Left lung (tissue), 10 donors: ENCODE results near the gene TMEM43. TPM values are rescaled to one million over a fixed set of nuclear protein-coding genes. Genes with fewer than 3 reads are reported as not detected.

ENCODE experiments used
- ATAC-seq: fragments of 200-7000 bp; cut with Tn5 transposase; one replicate; pipeline ENCODE4 v1.9.1; 2020; ENCODE audit warnings: moderate library complexity
- DNase-seq, 4 donors: peaks; one replicate each; pipeline ENCODE4 v3.0.0-alpha.2; 2013 to 2020
- H3K27ac ChIP-seq, 2 donors: fragments of 200-600 bp; sonication (generic) in 1 of 2; one replicate each; pipeline versions ENCODE4 v1.5.0 to v1.8.0; 2020 to 2021
- H3K27me3 ChIP-seq, 2 donors: fragments of 200-600 bp; sonication (generic) in 1 of 2; one replicate each; pipeline versions ENCODE4 v1.5.0 to v1.8.0; 2020 to 2021
- H3K36me3 ChIP-seq, 2 donors: fragments of 200-600 bp; sonication (generic) in 1 of 2; one replicate each; pipeline versions ENCODE4 v1.5.0 to v1.8.0; 2020 to 2021
- H3K4me1 ChIP-seq, 2 donors: fragments of 200-600 bp; one replicate each; pipeline ENCODE4 v1.8.0; 2021
- H3K4me3 ChIP-seq, 2 donors: fragments of 200-600 bp; sonication (generic) in 1 of 2; one replicate each; pipeline versions ENCODE4 v1.5.0 to v1.8.0; 2020 to 2021; ENCODE audit warnings: mild to moderate bottlenecking in 1 of 2
- H3K9me3 ChIP-seq, 2 donors: fragments of 200-600 bp; sonication (generic) in 1 of 2; one replicate each; pipeline versions ENCODE4 v1.5.0 to v1.8.0; 2020 to 2021
- CTCF ChIP-seq, 2 donors: fragments of 200-600 bp; sonication (generic) in 1 of 2; IDR thresholded peaks; one replicate each; pipeline versions ENCODE4 v1.5.0 to v1.8.0; 2021; ENCODE audit warnings: antibody characterized with exemption in 2 of 2
- intact Hi-C, 2 donors: fragments of 100-400 bp; cut with DNase I; formaldehyde crosslinking; loops; one replicate each; pipeline versions ENCODE4 v1.11.2 to v1.14.2; 2022
- polyA plus RNA-seq, 6 donors: library from polyadenylated mRNA; unstranded; fragments of 120-200 nt; gene quantifications; one replicate each; pipeline ENCODE4 v1.2.1, GENCODE V29; 2013; ENCODE audit not compliant: insufficient read length in 6 of 6
- total RNA-seq, 2 donors: library from RNA; stranded (reverse); fragmentation: NEBNext Ultra II Directional; extraction: Animal tissue kit (Norgen Biotek cat#: 25700); gene quantifications; one replicate each; pipeline ENCODE4 v1.2.1, GENCODE V29; 2021
- donor health status: DM: no; HTN: yes; CAD: no.
- donor health status: DM: no; HTN: no; CAD: no.

TMEM43 gene
- total and polyA plus RNA-seq, 8 donors: 62.2 to 104 (median 64.3) TPM

- TF ChIP-seq CTCF (IDR thresholded peaks at IDR 0.05): no peak
- intact Hi-C loops: no loop called here
- Histone ChIP-seq H3K36me3 (peaks cover 0 to 100% of the 10 kb centered on the region in 2 donors), H3K27me3 (no peaks in the 10 kb centered on the region), H3K4me1 (no peaks in the 10 kb centered on the region), H3K9me3 (peaks cover 0 to 15% of the 10 kb centered on the region in 2 donors), H3K4me3 (no peak overlapping the region), H3K27ac (no peak overlapping the region)
- no peak for ATAC-seq
- DNase-seq: no peak
Measured at GRCh38 chr3:14161282-14161681, 36.4 kb downstream of the TMEM43 start.

- Histone ChIP-seq H3K9me3 (peaks cover 0 to 15% of the 10 kb centered on the region in 2 donors), H3K4me1 (no peaks in the 10 kb centered on the region), H3K36me3 (peaks cover 0 to 100% of the 10 kb centered on the region in 2 donors), H3K27me3 (no peaks in the 10 kb centered on the region), H3K4me3 (no peak overlapping the region), H3K27ac (no peak overlapping the region)
- ATAC-seq (no peak), DNase-seq (no peak)
- intact Hi-C loops: no loop called here
- no peak for TF ChIP-seq CTCF (IDR thresholded peaks at IDR 0.05)
Measured at GRCh38 chr3:14162178-14162577, 37.3 kb downstream of the TMEM43 start.

- peaks cover 0 to 100% of the 10 kb centered on the region in 2 donors for H3K36me3 ChIP-seq
- H3K27me3 ChIP-seq: no peaks in the 10 kb centered on the region
- intact Hi-C loops: no loop called here
- ATAC-seq: no peak
- no peaks in the 10 kb centered on the region for H3K4me1 ChIP-seq
- no peak overlapping the region for H3K27ac ChIP-seq
- DNase-seq: no peak
- TF ChIP-seq CTCF (IDR thresholded peaks at IDR 0.05): no peak
- no peak overlapping the region for H3K4me3 ChIP-seq
- peaks cover 0 to 2% of the 10 kb centered on the region in 2 donors for H3K9me3 ChIP-seq
Measured at GRCh38 chr3:14166877-14167603, 42.2 kb downstream of the TMEM43 start.

- Histone ChIP-seq H3K4me1 (no peaks in the 10 kb centered on the region), H3K4me3 (no peak overlapping the region), H3K27me3 (no peaks in the 10 kb centered on the region), H3K27ac (no peak overlapping the region), H3K36me3 (peaks cover 0 to 84% of the 10 kb centered on the region in 2 donors), H3K9me3 (no peaks in the 10 kb centered on the region)
- intact Hi-C loops: no loop called here
- no peak for ATAC-seq
- no peak for DNase-seq
- TF ChIP-seq CTCF (IDR thresholded peaks at IDR 0.05): no peak
Measured at GRCh38 chr3:14169435-14169834, 44.6 kb downstream of the TMEM43 start.

- Histone ChIP-seq H3K36me3 (peaks cover 0 to 79% of the 10 kb centered on the region in 2 donors), H3K27ac (no peak overlapping the region), H3K27me3 (no peaks in the 10 kb centered on the region), H3K4me1 (no peaks in the 10 kb centered on the region), H3K9me3 (no peaks in the 10 kb centered on the region), H3K4me3 (no peak overlapping the region)
- no peak for TF ChIP-seq CTCF (IDR thresholded peaks at IDR 0.05)
- intact Hi-C loops: no loop called here
- ATAC-seq (no peak), DNase-seq (no peak)
Measured at GRCh38 chr3:14169871-14170270, 45.0 kb downstream of the TMEM43 start.
